OCI-LY3 (cell line): Measurements from ENCODE around the gene PRKX.

Experiments used
- H2AFZ ChIP-seq: fragments of 200-600, 300-600 bp; shearing (Covaris generic); 2 replicates; pipeline ENCODE4 v1.6.0; 2014; ENCODE audit warnings: antibody characterized with exemption, low read depth, low read length
- H3K27ac ChIP-seq: fragments of 200-600, 300-600 bp; sonication (generic); 2 replicates; pipeline ENCODE4 v1.5.1; 2014; ENCODE audit warnings: mild to moderate bottlenecking, low read length, moderate library complexity, mixed read lengths
- H3K27me3 ChIP-seq: fragments of 200-600, 300-600 bp; sonication (generic); 2 replicates; pipeline ENCODE4 v1.6.1; 2014; ENCODE audit warnings: low read depth, low read length, mixed read lengths
- H3K36me3 ChIP-seq: fragments of 200-600, 300-600 bp; sonication (generic); replicated peaks from 2 replicates; pipeline ENCODE3; 2014; ENCODE audit warnings: low read depth, low read length, mixed read lengths
- H3K4me1 ChIP-seq: fragments of 300-600, 200-600 bp; sonication (generic); 2 replicates; pipeline ENCODE4 v1.6.1; 2014; ENCODE audit warnings: low read length, mixed read lengths
- H3K4me2 ChIP-seq: fragments of 200-600, 300-600 bp; sonication (generic); 2 replicates; pipeline ENCODE4 v1.6.1; 2014; ENCODE audit warnings: low read length, mixed read lengths
- H3K4me3 ChIP-seq: fragments of 300-600, 200-600 bp; sonication (generic); 2 replicates; pipeline ENCODE4 v1.5.1; 2014; ENCODE audit warnings: antibody characterized with exemption, mild to moderate bottlenecking, low read length, moderate library complexity
- H3K79me2 ChIP-seq: fragments of 300-600, 200-600 bp; shearing (Covaris generic); 2 replicates; pipeline ENCODE4 v1.6.1; 2014; ENCODE audit warnings: mild to moderate bottlenecking, low read length, mixed read lengths
- H3K9ac ChIP-seq: fragments of 300-600, 200-600 bp; shearing (Covaris generic); 2 replicates; pipeline ENCODE4 v1.6.0; 2014; ENCODE audit warnings: mild to moderate bottlenecking, low read length, moderate library complexity
- H3K9me3 ChIP-seq: fragments of 200-600, 300-600 bp; shearing (Covaris generic); 2 replicates; pipeline ENCODE4 v1.6.1; 2014; ENCODE audit warnings: low read length, mixed read lengths; ENCODE audit not compliant: insufficient read depth
- H4K20me1 ChIP-seq: fragments of 200-600, 300-600 bp; sonication (generic); 2 replicates; pipeline ENCODE4 v1.6.1; 2016; ENCODE audit warnings: low read length, mixed read lengths; ENCODE audit not compliant: insufficient read depth
- CTCF ChIP-seq: fragments of 200-600, 300-600 bp; sonication (generic); IDR thresholded peaks from 2 replicates; pipeline ENCODE4 v1.5.1; 2014; ENCODE audit warnings: antibody characterized with exemption, low read length, low read depth
- EZH2phosphoT487 ChIP-seq: fragments of 200-600 bp; shearing (Covaris generic); IDR thresholded peaks from 2 replicates; pipeline ENCODE4 v1.6.1; 2018; ENCODE audit warnings: antibody characterized with exemption, mixed run types, low read depth

The PRKX gene

GRCh38 chrX:3592184-3592583 lies 121.3 kb downstream of the PRKX start:
- Histone ChIP-seq H3K4me1 (0 out of 2 replicates have a peak, but pooled peaks cover 2% of the 10 kb centered on the region), H3K4me3 (no peak overlapping the region), H3K9ac (no peak overlapping the region), H3K27me3 (no peaks in the 10 kb centered on the region), H3K79me2 (no peaks in the 10 kb centered on the region), H3K27ac (no peak overlapping the region), H3K4me2 (no peak overlapping the region), H4K20me1 (no peaks in the 10 kb centered on the region), H3K9me3 (no peaks in the 10 kb centered on the region), H2AFZ (no peak overlapping the region), H3K36me3 (no peaks in the 10 kb centered on the region)
- TF ChIP-seq CTCF (no peak), EZH2phosphoT487 (no peak)

GRCh38 chrX:3589474-3589873 lies 124.0 kb downstream of the PRKX start:
- Histone ChIP-seq H3K4me3 (no peak overlapping the region), H3K9me3 (no peaks in the 10 kb centered on the region), H3K36me3 (no peaks in the 10 kb centered on the region), H3K9ac (no peak overlapping the region), H3K4me1 (0 out of 2 replicates have a peak, but pooled peaks cover 2% of the 10 kb centered on the region), H3K27ac (no peak overlapping the region), H4K20me1 (no peaks in the 10 kb centered on the region), H2AFZ (no peak overlapping the region), H3K27me3 (no peaks in the 10 kb centered on the region), H3K4me2 (no peak overlapping the region), H3K79me2 (no peaks in the 10 kb centered on the region)
- TF ChIP-seq EZH2phosphoT487 (no peak), CTCF (no peak)

GRCh38 chrX:3585719-3586118 lies 127.7 kb downstream of the PRKX start:
- no peaks in the 10 kb centered on the region for H3K9me3 ChIP-seq
- no peaks in the 10 kb centered on the region for H3K36me3 ChIP-seq
- no peaks in the 10 kb centered on the region for H3K79me2 ChIP-seq
- H4K20me1 ChIP-seq = no peaks in the 10 kb centered on the region
- H3K27ac ChIP-seq = no peak overlapping the region
- no peaks in the 10 kb centered on the region for H3K27me3 ChIP-seq
- H3K4me3 ChIP-seq = no peak overlapping the region
- H3K9ac ChIP-seq = no peak overlapping the region
- no peak overlapping the region for H2AFZ ChIP-seq
- no peak overlapping the region for H3K4me2 ChIP-seq
- no peak for TF ChIP-seq CTCF
- no peak for TF ChIP-seq EZH2phosphoT487
- 0 out of 2 replicates have a peak, but pooled peaks cover 2% of the 10 kb centered on the region for H3K4me1 ChIP-seq

GRCh38 chrX:3584415-3584996 lies 128.9 kb downstream of the PRKX start:
- H3K36me3 ChIP-seq = no peaks in the 10 kb centered on the region
- H3K27me3 ChIP-seq = no peaks in the 10 kb centered on the region
- no peaks in the 10 kb centered on the region for H3K9me3 ChIP-seq
- H3K4me1 ChIP-seq = no peaks in the 10 kb centered on the region
- H3K4me2 ChIP-seq = no peak overlapping the region
- H4K20me1 ChIP-seq = no peaks in the 10 kb centered on the region
- H3K9ac ChIP-seq = no peak overlapping the region
- no peak overlapping the region for H2AFZ ChIP-seq
- TF ChIP-seq EZH2phosphoT487 = no peak
- no peak overlapping the region for H3K4me3 ChIP-seq
- no peaks in the 10 kb centered on the region for H3K79me2 ChIP-seq
- H3K27ac ChIP-seq = no peak overlapping the region

- Histone ChIP-seq H3K4me2 (no peak overlapping the region), H4K20me1 (no peaks in the 10 kb centered on the region), H3K9me3 (no peaks in the 10 kb centered on the region)
These were observed 131.0 kb downstream of the PRKX start for GRCh38 chrX:3582451-3582850.

More at GRCh38 chrX:3582451-3582850, 131.0 kb downstream of the PRKX start:
- Histone ChIP-seq H3K36me3 (no peaks in the 10 kb centered on the region), H3K27me3 (no peaks in the 10 kb centered on the region), H3K4me1 (no peaks in the 10 kb centered on the region), H3K4me3 (no peak overlapping the region), H3K79me2 (no peaks in the 10 kb centered on the region), H3K27ac (no peak overlapping the region), H2AFZ (no peak overlapping the region), H3K9ac (no peak overlapping the region)
- TF ChIP-seq CTCF = no peak
- no peak for TF ChIP-seq EZH2phosphoT487
